GM10847 (cell line): ENCODE data around the gene USP2.

Experiments
- POLR2A ChIP-seq: IDR thresholded peaks from 2 replicates; pipeline ENCODE4 v1.6.1; 2011; ENCODE audit not compliant: insufficient read length; ENCODE audit errors: extremely low read depth

The USP2 gene

DNA sequence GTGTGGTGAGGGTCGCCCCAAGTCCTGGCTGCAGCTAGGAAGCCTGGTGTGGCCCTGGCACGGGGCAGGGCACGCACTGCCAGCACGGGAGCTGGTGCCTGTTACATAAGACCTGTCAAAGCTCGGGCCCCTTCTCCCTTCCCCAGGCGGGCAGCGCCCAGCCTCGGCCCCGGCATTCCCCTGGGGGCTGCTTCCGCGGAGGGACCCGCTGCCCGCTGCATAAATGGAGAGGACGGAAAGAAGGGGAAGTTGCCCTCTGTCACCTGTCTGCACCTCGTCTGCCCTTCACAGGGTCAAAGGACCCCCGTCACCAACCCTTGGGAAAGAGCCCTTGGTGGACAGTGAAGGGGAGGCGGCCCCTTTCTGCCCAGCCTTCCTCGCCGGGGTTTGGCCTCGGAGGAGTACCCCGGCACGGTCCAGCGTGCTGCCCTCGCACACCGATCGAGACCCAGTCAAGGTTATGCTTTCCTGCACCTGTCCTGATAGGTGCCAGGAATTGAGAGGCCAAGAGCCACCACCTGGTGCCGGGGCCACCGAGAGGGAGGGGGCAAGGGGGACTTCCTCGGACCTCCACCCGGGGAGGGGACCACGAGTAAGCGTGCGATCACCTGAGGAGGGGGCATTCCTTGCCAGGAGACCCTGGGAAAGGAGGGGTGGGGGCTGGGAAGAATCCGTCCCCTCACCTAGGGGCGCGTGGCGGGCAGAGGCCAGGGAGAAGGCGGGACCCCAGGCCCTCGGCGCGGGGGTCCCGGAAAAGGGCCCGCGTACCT lies 18.2 kb downstream of the USP2 start:
- TF ChIP-seq POLR2A: no peak

DNA sequence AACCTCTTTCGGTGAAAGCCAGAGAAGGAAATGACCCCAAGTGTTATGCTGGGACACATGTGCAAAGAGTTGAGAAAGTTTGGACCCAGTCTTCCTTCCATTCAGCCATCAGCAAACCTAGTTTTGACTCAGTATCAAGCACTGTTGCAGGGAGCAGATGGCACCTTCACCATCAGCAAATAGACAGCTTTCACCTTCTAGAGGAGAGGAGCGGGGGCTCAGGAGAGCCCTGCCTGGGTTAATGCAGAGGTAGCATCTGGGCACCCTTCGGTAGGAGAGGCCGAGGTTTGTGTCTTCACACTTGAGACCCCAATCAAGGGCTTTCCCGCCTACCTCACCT lies 18.8 kb downstream of the USP2 start:
- no peak for TF ChIP-seq POLR2A

DNA sequence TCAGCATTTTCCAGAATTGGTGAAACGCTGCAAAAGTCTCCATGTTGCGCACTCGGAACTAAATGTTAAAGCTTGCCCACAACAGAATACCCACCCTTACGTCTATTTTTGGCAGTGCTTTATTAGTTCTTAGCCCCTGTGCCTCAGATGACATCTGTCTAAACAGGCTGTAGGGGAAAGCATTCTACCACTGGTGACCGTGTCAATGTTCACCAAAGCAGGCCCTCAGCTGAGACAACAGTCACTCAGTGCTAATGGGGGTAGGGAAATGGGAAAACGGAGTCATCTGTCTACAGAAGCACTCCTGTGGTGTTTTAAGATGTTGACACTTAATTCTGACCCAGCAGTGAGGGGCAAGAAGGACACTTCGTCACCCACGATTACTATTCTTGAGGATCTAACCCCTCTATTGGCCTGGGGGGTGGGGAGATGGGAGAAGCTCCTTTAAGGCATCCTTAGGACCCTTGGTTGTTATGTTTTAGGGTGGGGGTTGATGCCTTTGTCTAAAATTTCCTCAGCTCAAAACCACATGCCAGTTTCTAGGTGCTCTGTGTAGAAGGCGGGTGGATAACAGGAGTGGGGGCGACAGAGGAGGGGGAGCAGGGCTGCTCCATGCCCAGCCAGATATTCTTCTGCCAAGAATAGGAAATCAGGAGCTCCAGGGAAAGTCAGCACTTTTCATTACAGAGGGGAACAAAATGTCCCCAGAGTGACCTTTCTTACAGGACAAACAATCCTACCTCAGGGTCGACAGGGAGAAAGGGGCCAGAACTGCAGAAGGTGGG lies 19.4 kb downstream of the USP2 start:
- TF ChIP-seq POLR2A: no peak

DNA sequence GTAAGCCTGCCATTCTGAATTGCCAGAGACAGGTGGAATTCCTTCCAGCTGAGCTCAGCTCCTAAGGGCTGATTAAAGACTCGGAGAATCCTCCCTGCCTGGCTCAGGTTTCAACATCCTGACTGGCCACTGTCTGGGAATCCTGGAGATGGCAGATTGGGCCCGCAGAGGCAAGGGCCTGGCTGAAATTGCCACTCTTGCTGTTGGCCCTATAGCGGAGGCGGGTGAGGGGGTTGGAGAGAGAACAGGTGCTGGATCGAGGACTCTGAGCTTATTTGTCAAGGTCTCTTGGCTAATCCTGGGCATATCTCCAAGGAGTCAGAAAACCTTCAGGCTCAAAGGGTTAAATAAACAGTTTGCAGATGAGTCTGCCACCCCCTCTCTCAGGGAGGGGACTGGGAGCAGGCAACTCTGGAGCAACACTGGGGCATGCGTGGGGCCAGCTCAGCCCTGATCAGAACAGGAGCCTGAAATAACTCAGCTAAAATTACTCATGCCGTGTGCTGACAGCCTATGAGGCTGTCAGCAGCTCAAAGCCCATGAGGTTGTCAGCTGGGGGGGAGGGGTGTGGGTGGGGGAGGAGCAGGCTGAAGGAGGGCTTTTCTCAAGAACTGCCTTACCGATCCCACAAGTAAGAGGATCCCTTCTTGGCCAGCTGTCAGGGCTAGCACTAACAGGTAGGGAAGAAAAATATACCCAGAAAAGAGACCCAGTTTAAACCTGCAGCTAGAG lies 20.3 kb downstream of the USP2 start:
- no peak for TF ChIP-seq POLR2A

DNA sequence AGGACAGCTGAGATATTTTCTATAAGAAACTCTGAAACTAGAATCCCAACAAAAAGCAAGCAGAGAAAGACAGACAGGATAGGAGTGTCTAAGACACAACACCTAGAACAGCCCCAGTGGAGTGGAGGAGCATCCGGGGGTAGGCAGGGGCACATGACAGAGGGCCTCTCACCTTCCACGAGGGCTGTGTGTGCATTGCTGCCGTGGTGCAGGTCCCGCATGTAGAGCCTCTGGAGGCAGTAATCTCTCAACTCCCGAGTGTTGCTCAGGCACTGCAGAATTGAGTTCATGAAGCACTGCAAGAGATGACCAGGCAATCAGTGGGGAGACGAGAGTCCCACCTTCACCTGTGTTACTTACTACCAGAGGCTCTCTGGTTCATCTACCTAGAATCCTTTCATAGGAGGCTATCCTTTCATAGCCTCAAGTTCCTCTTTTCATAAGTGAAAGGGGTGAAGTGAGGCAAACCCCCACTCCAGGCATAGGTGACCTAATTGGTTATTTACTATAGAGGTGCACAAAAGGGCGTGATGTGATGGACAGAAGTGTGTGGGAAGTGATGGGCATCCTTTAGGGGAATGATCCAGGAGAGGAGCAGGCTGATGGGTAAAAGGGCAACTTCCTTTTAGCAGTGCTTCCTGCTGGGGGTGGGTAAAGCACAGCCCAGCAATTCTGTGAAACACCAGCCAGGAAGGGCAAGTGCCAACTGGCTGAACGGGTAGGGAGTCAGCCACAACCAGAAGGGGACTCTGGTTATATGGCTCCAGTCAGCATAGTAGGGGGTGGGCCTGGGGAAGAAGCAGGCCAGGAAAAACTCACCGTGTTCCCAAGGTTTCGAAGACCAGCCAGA lies 21.9 kb downstream of the USP2 start:
- TF ChIP-seq POLR2A: no peak

DNA sequence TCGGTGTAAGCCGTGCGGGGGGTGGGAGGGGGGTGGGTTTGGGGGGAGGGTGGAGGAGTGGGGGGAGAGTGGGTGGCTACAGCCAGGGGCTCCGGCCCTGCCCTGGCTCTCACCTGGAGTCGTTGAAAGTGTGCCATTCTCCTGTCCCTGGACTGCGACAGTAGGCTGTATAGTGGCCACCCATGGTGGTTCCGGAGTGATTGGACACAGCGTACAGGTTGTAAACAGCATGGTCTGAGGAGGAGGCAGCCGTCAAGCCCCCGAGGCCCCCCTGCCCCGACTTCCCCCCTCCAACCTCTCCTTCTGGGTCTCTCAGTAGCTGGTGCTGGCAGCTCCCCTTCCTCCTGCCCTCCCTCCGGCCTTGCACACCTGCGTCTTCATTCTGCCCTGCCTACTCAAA lies 24.4 kb downstream of the USP2 start:
- TF ChIP-seq POLR2A: no peak

DNA sequence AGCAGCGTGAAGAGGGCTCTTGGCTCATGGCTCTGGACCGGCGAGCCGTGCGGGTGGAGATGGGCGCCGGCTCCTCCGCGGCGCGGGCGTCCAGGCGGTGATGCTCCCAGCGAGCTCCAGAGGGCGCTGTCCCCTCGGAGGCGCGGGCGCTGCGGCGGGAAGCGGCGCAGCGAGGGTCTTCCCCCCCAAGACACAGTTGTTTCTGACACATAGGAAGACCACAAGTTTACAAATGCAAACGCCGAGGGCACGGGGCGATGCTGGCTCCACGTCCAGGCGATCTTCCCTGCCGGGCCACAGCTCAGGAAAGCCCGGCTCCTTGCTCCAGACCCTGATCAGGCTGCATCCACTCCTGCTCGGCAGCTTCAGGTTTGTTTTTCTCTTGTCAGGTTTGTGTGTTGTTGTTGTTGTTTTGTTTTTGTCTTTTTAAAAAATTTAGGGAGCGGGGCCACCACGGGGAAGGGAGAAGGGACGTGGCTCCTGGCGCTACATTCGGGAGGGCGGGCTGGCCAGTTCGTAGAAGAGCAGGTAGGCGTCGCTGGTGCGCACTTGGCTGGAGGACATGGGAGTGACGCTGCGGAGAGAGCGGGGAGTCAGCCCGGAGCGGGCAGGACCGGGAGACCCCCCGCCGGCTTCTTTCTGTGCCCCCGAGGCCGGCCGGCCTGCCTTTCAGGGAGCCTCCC lies 25.0 kb downstream of the USP2 start:
- no peak for TF ChIP-seq POLR2A

DNA sequence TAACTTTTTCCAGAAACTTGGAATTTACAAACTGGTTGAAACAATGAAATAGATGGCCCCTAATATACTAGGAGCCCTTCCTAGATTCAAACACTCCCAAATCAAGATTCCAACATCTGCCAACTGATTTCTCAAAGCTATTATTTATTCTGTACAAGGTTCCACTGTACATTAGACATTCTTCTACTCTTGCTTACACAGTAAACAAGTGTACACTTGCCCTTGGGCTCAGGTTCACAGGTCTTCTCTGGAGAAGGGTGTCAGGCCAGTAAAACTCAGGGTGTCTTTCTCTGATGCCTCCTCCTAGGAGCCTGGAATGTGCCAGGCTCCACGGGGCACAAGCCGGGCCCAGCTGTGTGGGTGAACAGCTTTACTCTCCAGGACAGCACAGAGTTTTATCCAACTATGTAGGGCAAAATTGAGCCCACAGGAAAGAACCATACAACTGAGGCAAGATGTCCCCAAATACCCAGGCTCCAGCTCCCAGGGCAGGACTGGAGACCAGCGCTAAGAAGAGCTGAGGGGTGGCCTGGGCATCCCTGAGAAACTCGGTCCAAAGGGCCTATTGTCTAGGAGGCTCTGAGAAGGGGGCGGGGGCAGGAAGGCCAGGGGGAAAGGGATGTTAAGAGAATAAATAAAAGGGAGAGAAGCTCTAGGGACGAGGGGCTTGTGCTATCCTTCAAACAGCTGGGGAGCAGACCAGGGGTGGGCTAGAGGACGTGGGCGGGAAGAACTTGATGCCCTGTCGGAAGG lies 26.2 kb downstream of the USP2 start:
- no peak for TF ChIP-seq POLR2A

DNA sequence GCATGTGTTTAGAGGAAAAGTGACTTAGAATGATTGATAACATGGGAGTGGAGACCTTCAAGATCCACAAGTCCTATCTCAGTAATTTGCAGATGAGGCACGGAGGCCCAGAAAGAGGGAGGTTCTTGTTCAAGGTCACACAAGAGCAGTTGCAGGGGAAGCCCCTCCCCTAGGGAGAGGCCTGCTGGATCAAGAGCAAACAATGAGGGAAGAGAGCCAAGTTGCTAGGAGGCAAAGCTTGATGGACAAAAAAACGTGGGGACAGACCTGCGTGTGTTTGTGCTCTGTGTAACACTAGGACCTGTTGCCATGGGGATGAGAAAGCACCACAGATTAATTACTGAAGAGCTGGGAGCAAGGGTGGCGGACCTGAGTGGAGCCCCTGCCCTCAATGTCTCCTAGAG lies 28.6 kb downstream of the USP2 start:
- TF ChIP-seq POLR2A: no peak

DNA sequence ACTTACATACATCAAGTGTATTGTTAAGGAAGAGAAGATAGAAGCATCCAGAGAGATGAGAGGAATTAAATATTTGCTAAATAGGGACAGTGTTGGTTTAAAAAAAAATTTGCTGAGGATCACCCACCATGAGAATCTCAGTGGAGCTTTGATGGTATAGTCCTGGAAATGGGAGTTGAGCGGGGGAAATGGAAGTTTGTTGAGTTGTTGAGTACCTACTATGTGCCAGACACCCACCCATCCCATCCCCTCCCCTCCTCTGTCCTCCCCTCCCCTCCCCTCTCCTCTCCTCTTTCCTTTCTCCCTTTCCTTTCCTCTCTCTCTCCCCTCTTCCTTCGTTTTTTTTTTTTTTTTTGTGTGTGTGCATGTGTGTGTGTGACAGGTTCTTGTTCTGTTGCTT lies 30.3 kb downstream of the USP2 start:
- no peak for TF ChIP-seq POLR2A

DNA sequence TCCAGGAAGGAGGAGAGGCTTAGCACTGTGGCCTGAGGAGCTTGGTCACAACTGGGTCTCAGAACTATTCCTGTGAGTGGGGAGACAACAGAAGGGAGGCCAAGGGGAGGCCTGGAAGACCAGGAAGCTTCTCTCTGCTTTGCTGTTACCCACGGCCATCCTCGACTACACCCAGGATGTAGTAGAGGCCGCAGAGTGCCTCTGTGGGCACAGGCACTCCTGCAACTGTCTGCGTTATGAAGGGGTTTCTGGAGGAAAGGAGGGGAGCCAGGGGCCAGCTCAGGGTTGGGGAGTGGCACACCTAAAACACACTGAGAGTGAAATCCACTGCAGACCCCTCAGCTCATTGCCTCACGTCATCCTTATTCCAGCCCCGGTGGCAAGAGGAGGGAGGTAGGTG lies 31.2 kb downstream of the USP2 start:
- no peak for TF ChIP-seq POLR2A

DNA sequence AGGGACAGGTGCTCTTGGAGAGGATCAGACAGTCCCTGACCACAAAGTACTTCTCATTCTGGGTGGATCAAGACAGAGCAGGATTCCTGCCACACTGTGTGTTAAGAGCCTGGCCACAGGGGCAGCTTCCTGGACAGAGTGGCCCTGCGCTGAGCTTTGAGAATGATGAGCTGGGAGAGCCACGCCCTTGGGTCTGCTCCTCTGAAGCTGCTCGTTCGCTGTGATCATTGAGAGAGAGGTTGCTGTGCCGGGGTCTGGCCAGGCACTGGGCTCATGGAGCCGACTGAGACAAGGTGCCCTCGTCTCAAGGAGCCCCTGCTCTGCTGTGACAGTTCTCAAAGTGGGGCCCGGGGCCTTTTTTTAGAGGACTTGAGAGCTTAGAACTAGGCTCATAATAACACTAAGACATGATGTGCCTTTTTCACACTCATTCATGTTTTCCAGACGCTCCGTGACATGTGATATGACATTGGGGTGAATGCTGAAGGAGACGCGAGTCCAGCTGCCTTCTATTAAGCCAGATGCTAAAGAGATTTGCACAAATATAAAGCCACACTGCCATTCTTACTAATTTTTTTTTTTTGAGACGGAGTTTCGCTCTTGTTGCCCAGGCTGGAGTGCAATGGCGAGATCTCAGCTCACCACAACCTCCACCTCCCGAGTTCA lies 33.4 kb downstream of the USP2 start:
- no peak for TF ChIP-seq POLR2A

DNA sequence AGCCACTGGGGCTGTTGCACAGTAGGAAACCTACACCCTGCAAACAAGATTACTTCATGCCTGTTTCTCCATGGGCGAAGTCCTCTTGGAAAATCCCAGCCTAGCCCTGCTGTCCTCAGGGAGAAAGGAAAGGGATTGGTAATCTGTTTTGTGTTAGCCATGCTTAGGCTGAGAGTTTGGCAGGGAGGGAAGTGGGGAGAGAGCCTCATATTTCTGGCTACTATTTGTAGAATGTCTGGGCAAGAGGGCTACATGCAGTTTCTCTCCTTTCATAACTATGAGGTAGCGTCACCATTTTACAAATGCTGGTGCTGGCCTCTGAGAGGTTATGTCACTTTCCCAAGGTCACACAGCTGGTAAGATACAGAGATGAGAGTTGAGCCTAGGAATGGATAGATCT lies 34.2 kb downstream of the USP2 start:
- no peak for TF ChIP-seq POLR2A
